ENCODE data around the gene TIMM44. TPM values are rescaled to one million over a fixed set of nuclear protein-coding genes. Genes with fewer than 3 reads are reported as not detected.

Gene TIMM44
- total and polyA plus RNA-seq, 8 donors: 36.7 to 56.5 (median 43.4) TPM

GRCh38 chr19:7905859-7906258 lies 37.6 kb downstream of the TIMM44 start:
- Histone ChIP-seq H3K27me3 (no peaks in the 10 kb centered on the region), H3K4me3 (no peak overlapping the region), H3K9me3 (no peaks in the 10 kb centered on the region), H3K36me3 (peaks cover 0 to 40% of the 10 kb centered on the region in 2 donors), H3K4me1 (peaks cover 17 to 53% of the 10 kb centered on the region in 2 donors), H3K27ac (no peak overlapping the region)
- no peak for TF ChIP-seq CTCF (IDR thresholded peaks at IDR 0.05)
- no peak for DNase-seq
- intact Hi-C loops (cut with DNase I): no loop called here
- ATAC-seq: no peak

GRCh38 chr19:7905268-7905667 lies 38.2 kb downstream of the TIMM44 start:
- Histone ChIP-seq H3K4me3 (peak overlapping the region in 1 of 2 donors; percentile 87), H3K36me3 (peaks cover 0 to 34% of the 10 kb centered on the region in 2 donors), H3K27ac (no peak overlapping the region), H3K9me3 (no peaks in the 10 kb centered on the region), H3K27me3 (no peaks in the 10 kb centered on the region), H3K4me1 (peaks cover 17 to 53% of the 10 kb centered on the region in 2 donors)
- ATAC-seq (no peak), DNase-seq (peak in 1 of 4 donors; percentile 77)
- intact Hi-C loops (cut with DNase I): no loop called here
- no peak for TF ChIP-seq CTCF (IDR thresholded peaks at IDR 0.05)

GRCh38 chr19:7904074-7905020 lies 39.1 kb downstream of the TIMM44 start:
- peak; percentile 53 for ATAC-seq
- DNase-seq: peak in 2 of 4 donors; percentile 67 to 90
- TF ChIP-seq CTCF (IDR thresholded peaks at IDR 0.05): no peak
- peaks cover 0 to 25% of the 10 kb centered on the region in 2 donors for H3K36me3 ChIP-seq
- H3K27me3 ChIP-seq: peaks cover 0 to 5% of the 10 kb centered on the region in 2 donors
- peaks cover 17 to 53% of the 10 kb centered on the region in 2 donors for H3K4me1 ChIP-seq
- peak overlapping the region; percentile 74 to 87 for H3K4me3 ChIP-seq
- H3K27ac ChIP-seq: peak overlapping the region; percentile 83 to 88
- no peaks in the 10 kb centered on the region for H3K9me3 ChIP-seq
- intact Hi-C loops (cut with DNase I): no loop called here

DNA sequence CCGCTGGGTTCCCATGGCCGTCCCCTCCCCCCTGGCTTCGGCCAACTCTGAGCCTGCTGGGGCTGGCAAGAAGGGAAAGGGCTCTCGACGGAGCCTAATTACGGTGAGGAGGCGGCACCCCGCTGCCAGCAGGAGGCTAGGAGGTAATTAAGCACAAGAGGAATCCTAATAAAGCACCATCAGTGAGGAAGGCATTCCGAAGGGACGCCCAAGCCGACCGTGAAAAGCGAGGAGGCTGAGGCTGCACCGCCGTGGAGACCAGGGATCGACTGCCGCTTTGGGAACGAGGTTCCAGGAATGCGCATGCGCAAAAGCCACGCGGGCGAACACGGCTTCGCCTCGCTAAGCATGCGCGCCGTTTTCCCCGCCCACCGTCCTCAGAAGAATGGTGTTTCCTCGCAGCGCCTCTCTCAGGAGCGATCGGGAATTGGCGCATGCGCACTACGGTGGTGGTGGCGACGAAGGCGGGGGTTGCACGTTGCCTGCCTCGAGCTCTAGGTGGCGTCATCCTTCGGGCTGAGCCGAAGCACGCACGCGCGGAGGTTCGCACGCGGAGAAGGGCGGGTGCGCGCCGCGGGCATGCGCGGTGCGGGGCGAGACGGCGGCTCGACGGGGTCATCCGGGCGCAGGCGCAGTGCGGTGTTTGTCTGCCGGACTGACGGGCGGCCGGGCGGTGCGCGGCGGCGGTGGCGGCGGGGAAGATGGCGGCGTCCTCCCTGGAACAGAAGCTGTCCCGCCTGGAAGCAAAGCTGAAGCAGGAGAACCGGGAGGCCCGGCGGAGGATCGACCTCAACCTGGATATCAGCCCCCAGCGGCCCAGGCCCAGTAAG lies 40.0 kb downstream of the TIMM44 start, which contains the start of gene MAP2K7:
Gene MAP2K7, plus strand, starts transcription at position 634 of the 830 bp plus-strand sequence. Its CDS starts 68 bp downstream, at position 702.
- Histone ChIP-seq H3K27me3 (peaks cover 0 to 5% of the 10 kb centered on the region in 2 donors), H3K36me3 (peaks cover 0 to 17% of the 10 kb centered on the region in 2 donors), H3K9me3 (no peaks in the 10 kb centered on the region), H3K4me3 (peak within 1 kb of the TSS; percentile 74 to 87), H3K4me1 (peaks cover 17 to 53% of the 10 kb centered on the region in 2 donors), H3K27ac (peak within 1 kb of the TSS; percentile 85 to 88)
- DNase-seq (peak; percentile 100), ATAC-seq (peak; percentile 89)
- peak; percentile 37 to 38 for TF ChIP-seq CTCF (IDR thresholded peaks at IDR 0.05)
- intact Hi-C loops (cut with DNase I): no loop called here
